Measurements from ENCODE around the gene ASB1.
"Not testable (repeated sequence)": the region's sequence is repeated elsewhere in the genome, so short reads cannot be mapped to it uniquely, and the experiment has no call there.

ASB1 gene

DNA sequence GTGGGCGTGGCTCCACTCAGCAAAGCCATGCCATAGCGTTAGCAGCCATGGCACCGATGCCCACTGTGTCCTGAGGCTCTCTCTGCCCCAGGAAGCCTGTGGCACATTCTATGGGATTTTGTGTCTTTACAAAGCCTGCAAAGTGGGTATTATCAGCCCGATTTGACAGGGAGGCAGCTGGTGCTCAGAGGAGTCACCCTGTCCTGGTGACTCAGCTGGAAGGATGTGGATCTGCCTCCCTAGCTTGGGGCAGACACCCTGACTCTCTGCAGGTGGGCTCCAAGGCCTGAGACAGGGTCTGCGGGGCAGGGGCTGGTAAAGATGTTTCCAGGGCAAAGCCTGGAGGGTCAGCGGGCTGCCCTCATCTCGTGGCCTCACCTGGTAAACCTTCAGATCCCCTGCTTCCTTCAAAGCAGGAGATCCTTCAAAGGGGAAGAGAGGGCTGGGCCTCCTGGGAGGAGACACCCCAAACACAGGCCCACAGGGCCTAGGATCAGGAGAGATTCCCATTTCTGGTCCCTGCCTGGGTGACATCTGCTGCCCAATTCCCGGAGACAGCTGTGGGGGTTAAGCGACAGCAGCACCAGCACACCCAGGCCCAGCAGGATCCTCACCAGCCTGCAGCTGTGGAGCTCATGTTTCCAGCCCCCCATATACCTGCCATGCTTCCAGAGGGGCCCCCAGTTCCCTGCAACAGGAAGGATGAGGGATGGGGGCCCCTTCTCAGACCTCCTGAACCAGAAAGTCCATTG is 3.0 kb upstream of the ASB1 start:
- DNase-seq (ENCODE audit: low read depth in 2 of 2) = no peak

DNA sequence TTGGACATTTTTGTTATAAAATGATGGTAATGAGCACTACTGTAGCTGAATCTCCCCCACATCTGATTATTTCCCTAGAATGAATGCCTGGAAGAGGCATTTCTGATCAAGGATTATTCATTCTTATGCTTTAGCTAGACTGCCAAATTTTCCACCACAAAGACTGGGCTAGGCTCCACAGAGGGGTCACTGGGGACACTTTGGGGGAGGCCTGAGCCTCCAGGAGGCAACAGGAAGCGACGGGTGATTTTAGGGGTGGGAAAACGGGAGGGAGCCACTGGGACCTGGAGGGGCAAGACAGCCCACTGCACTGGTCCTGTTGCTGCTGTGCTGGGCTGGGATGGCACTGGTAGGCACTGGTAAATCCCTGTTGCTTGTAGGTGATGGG is 2.4 kb upstream of the ASB1 start:
- no peak for DNase-seq (ENCODE audit: low read depth in 2 of 2)

DNA sequence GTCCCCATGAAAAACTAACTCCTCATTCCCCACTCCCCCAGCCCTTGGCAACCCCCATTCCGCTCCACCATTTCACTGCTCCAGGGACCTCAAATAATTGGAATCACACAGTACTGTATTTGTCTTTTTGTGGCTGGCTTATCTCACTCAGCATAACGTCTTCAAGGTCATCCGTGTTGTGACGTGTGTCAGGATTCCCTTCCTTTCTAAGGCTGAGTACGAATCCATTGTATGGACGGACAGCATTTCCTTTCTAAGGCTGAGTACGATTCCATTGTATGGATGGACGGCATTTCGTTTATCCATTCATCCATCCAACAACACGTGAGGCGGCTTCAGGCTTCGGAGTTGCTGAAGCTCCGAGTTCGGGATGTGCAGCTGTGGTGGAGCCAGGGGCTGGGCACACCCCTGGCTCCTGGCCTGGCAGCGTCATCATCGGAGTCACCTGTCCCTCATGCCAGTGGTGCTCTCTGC is 1.2 kb upstream of the ASB1 start:
- DNase-seq (ENCODE audit: low read depth in 2 of 2) = no peak

DNA sequence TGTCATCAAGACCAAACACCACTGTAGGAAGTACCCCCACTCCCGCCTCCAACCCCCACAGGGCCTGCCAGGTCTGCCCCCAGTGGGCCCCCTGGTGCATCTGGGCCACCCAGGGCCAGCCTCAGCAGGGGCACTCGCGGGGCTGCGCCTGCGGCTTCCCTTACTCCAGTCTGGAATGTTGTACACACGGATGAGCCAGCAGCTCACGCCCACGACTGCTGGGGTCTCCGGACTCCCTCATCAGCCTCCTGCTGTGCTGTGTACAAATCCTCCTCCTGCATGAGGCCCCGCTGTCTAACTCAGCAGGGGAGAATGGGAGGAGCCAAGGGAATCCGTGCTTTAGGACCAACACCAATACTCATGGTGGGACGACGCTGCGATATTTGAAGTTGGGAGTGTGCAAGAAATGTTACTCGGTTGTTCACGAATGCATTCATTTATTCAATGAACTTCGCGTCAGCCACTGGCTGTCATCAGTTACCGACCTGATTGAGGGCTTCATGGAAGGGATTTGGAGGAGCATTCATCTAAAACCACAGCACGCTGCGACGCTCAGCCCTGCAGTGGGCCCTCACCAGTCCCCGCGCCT is 654 bp upstream of the ASB1 start:
- DNase-seq (ENCODE audit: low read depth in 2 of 2) = no peak

DNA sequence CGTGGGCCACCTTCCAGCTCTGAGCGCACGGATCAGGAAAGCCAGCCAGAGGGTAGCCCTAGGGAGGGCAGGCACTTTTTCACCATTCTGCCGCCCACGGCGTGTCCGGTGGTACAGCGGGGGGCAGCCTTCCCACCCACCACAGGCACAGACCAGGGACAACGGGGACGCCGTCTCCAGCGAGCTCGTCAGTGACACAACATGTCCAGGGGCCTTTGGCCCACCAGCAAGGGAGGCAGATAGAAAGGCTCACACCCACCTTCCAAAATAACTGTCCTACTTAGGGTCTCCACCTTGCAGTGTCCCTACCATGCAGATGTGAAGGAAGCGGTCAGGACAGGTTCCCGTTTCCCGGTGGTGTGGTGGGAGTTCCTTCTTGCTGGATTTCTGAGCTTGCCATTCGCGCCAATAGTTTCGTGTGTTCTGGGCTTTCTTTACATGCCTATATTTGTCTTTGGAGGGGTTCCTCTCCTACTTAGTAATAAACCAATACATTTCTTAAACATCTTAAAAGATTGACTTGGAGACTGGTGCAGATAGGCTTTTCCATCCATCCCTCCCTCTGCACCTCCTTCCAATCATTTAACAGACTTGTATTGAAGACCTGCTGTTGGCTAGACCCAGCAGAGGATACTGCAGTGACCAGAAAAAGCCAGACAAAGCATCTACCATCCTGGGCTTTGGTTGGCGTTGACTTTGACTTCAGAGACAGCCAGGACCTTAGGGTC is 872 bp downstream of the ASB1 start:
- no peak for DNase-seq (ENCODE audit: low read depth in 2 of 2)

DNA sequence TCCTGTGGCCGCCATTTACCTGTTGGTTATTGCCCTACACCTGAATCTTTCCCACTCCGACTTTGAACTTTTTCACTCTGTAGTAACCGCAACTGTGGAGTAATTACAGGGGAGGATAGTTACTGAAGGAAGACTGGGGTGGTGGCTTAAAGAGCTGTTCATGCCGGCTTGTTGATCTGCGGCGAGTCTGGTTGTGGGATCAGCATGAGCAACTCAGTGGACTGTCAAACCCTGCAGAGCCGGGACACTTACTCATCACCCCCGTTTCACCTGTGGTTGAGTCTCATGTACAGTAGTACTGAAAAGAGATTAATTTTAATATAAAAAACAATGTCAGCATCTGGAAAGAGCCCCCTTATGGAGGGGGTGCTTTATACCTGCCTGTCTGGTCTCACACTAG is 2.1 kb downstream of the ASB1 start:
- no peak for DNase-seq (ENCODE audit: low read depth in 2 of 2)

DNA sequence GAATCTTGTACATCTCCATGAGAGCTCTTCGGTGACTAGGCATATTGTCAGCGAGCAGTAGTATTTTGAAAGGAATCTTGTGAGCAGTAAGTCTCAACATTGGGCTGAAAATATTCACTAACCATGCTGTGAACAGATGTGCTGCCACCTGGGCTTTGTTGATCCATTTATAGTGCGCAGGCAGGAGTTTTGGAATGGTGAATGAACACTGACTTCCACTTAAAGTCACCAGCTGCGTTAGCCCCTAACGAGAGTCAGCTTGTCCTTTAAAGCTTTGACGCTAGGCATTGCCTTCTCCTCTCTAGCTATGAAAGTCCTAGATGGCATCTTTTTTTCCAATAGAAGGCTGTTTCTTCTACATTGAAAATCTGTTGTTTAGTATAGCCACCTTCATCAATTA is 4.1 kb downstream of the ASB1 start:
- DNase-seq (ENCODE audit: low read depth in 2 of 2) = no peak

DNA sequence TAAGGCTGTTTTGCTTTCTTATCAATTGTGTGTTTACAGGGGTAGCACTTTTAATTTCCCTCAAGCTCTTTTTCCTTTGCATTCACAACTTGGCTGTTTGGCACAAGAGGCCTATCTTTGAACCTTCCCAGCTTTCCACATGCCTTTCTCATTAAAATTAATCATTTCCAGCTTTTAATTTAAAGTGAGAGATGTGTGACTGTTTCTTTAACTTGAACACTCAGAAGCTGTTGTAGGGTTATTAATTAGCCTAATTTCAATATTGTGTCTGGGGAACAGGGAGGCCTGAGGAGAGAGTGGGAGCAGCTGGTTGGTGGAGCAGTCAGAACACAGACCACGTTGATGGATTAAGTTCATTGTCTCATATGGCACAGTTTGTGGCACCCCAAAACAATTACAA is 4.7 kb downstream of the ASB1 start:
- no peak for DNase-seq (ENCODE audit: low read depth in 2 of 2)

DNA sequence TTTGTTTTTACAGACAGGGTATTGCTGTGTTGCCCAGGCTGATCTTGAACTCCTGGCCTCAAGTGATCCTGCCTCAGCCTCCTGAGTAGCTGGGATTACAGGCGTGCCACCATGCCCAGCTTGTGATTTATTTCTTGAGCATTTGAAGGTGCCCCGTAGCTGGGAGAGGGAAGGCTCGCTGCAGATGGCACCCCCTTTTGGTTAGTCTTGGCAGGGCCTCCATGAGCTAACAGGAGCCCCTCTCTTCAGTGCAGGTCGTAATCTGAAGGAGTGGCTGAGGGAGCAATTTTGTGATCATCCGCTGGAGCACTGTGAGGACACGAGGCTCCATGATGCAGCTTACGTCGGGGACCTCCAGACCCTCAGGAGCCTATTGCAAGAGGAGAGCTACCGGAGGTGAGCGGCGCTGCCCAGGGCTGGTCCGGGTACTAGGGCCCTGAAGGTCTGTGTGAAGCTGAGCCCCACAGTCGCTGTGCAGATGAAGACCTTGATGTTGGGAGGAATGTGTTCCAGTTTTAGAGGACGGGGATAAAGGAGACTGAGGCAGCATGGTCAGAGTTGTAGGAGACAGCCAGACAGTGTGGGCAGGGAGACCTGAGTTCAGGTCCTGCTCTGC is 6.7 kb downstream of the ASB1 start:
- no peak for DNase-seq (ENCODE audit: low read depth in 2 of 2)

DNA sequence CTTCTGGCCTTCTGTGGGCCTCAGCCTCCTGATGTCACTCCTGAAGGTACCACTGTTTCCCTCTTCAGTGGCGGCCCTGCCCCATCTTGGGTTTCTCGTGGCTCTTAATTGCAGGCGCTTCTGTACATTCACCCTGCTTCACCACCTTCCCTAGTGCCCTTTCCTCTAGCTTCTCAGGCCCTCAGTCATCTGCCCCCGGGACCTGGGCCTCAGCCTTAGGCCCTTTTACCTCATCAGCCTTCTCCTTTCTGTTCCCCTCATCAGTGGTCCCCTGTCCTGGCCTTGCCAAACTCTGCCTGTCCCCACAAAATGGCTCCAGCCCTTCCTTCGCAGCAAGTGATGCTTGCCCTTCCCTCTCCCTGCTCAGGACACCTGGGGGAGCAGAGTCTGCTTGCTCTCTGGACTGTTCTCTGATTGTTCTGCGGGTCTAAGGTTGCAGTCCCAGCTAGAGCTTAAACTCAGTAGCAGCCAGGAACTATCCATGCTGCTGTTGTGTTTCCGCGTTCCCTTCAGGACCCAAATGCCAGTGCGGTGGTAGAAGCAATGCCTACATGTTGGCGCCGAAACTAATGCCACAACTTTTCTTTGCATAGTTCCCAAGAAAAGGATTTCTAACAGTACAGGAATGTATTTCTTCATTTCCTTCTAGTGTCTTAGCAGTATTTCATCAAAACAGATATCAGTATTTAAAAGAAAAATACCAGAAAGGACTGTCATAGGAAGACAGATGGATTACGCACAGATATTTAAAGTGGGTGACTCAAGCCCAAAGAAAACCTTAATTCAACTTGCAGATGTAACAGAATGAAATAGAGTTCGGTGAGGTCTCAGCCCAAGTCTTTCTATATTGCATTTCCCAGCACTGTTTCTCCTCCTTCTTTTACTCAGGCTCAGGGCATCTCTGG is 7.5 kb downstream of the ASB1 start:
- DNase-seq (ENCODE audit: low read depth in 2 of 2) = no peak

DNA sequence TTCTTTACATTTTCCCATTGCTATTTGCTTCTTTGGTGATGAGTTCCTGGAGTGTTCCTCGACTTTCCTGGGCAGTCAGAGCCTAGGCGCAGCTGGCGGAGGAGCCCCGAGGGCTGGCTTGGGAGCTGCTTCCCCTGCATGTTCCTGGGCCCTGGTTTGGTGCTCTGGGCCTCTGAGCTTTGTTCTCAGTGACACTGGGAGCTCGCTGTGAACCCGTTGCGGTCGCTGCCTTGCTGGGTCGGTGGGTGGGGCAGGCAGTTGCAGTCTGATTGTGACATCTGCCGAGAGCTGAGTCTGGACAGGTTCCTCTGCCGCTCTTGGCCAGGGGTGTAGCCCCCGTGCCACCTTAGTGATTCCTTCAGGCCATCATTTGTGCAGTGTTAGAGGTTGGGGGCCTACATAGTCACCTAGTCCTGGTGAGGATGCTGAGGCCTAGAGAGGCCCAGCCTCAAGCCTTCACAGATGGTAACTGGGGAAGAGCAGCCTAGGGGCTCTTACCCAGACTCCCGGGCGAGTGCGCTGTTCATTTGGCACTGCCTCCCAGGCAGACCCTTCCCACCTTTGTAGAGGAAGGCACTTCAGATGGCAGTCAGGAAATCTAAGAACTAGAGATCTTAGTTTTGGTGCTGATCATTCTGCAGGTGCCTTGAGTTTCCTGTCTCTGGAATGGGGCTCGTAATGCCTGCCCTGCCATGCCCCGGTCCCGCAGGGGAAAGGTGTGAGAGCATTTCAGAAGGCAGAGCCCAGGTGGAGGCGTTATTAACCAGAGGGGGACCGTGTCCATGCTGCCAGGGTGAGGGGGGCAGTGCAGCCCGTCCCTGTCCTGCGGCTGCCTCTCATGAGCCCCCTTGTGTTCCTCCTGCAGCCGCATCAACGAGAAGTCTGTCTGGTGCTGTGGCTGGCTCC is 8.4 kb downstream of the ASB1 start:
- no peak for DNase-seq (ENCODE audit: low read depth in 2 of 2)

DNA sequence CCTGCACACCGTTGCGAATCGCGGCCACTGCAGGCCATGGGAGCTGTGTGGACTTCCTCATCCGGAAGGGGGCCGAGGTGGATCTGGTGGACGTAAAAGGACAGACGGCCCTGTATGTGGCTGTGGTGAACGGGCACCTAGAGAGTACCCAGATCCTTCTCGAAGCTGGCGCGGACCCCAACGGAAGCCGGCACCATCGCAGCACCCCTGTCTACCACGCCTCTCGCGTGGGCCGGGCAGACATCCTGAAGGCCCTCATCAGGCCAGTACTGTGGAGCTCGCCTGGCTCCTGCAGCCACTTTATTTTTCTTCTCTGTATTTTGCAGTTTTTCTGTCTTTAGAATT is 9.0 kb downstream of the ASB1 start:
- no peak for DNase-seq (ENCODE audit: low read depth in 2 of 2)

DNA sequence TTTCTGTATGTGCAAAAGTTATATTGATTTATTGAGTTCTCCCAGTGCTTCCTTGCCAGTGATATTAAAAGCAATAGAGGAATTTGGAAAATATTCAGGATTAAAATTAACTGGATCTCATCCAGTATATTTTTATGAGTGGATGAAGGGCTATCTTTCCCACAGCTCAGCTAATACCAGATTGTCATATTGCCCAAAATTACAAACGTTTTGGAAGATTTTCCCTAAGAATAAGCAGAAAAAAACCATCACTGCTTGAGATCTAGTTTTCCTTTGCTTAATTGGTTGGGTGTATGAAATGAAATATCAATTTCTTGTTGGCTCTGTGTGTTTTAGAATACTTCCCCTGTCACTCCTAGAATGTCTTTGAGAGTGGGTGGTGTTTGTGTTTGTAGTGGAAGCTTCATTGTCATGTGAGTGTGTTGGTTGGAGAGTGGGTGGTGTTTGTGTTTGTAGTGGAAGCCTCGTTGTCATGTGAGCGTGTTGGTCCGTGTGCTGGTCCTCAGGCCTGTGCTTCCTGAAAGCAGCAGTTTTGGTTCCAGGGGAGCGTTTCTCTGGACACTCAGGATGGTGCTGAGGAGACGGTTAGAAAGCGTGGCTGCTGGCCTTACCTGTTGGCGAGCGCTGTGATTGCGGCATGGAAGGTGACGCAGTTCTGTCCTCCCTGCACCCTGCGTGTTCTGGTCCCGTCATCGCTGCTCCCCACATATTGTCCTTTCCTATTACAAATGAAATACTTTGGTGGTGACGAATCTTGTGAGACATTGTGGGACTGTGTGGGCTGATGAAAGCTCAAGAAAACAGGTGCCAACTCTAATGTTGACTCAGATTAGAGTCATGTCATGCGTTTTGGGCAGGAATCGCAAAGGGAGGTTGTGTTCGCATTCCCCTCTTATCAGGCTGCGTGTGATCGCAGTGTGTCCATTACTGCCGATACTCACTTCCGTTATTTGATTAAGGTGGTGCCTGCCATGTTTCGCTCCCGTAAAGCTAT is 12.4 kb downstream of the ASB1 start:
- peak in 1 of 2 donors; percentile 28 for DNase-seq (ENCODE audit: low read depth in 2 of 2)

DNA sequence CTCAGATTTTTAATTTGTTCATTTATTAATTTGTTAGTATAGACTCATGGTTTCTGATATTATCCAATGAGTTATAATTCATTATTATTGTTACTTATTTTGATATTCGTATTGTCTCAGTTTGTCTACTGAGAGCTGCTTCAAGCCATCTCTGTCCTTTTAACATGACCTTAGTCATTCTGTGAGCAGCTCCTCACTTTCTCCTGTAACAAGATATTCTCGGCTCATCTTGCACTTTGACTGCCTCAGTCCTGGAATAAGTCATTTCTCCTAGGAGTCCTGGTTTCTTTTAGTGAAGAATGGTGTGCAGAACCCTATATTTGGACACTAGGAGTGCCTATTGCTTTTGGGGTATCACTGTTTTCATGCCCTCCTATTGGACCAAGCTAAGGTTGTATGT is 13.2 kb downstream of the ASB1 start:
- no peak for DNase-seq (ENCODE audit: low read depth in 2 of 2)

DNA sequence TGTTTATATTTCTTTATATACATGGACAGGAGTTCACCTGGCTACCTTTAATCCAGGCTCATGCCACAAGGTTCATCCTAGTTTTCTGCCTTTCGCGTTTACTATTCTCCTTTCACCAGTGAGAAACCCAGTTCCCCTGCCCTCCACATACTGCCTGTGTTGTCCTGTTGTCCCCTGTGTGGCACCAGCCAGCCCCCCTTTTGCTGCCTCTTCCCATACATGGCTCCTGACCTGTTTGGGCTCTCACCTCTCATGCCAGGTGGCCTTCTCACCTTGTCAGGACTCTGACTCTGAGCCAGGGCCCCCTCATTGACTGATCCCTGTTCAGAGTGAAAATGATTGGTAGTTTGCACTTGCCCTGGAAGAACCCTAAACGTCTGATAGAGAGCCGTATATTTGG is 13.6 kb downstream of the ASB1 start:
- DNase-seq (ENCODE audit: low read depth in 2 of 2) = no peak

DNA sequence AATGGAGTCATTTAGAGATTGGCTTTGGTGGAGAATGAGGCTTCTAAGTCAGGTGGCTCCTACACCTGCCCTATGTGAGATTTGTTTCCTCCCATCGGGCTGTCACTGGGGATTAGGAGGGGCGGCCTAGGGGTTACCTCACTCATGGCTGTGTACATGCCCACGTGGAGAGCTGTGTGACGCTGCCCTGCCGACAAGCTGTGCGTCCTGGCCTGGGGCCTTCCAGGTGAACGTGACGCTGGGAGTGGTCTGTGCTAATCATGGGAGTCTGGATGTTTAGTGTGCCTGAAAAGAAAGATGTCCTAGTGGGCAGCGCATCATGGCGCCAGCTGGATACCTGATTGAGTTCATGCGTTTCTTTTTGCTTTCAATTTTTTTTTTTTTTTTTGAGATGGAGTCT is 14.0 kb downstream of the ASB1 start:
- no peak for DNase-seq (ENCODE audit: low read depth in 2 of 2)

DNA sequence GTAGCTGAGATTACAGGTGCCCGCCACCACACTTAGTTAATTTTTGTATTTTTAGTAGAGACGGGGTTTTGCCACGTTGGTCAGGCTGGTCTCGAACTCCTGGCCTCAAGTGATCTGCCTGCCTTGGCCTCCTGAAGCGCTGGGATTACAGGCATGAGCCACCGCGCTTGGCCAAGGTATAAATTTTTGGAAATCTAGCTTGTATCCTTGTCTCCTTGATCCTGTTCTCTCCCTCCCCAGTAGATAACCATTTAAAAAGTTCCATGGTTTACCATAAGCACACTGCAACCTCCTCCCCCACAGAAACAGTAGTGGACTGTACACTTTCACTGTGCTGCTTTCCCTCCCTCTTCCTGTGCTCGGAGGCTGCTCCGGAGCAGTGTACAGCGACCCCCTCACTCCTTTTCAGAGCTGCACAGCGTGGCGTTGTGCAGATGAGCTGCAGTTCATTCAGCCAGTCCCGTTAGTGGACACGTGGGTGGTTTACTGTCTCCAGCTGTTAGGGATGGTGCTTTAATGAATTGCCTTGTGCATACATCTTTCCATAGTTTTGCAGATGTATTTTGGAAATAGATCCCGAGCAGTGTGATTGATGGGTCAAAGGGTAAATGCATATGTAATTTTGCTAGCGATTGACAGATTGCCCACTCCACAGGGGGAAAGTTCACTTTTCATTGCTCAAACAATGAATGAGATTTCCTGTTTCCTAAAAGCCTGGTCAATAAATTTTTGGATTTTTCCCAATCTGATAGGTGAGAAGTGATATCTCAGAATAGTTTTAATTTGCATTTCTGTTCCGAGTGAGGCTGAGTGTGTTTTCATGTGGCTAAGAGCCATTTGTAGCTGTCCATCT is 14.8 kb downstream of the ASB1 start:
- DNase-seq (ENCODE audit: low read depth in 2 of 2) = no peak

DNA sequence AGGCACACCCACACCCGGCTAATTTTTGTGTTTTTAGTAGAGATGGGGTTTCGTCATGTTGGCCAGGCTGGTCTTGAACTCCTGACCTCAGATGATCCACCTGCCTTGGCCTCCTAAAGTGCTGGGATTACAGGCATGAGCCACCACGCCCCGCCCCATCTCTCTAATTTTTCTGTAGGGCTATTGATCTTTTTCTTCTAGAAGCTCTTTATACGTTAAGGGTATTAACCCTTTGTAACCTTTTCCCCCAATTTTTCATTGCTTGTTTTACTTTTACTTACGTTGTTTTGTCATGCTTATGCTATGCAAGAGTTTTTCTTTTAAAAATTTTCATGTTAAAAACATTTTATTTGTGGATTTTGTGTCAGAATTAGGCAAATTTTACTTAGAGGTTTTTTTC is 15.5 kb downstream of the ASB1 start:
- DNase-seq (ENCODE audit: low read depth in 2 of 2) = not testable (repeated sequence)
